ENCODE data around the gene ARHGAP27. TPM values are rescaled to one million over a fixed set of nuclear protein-coding genes. Genes with fewer than 3 reads are reported as not detected.

Gene ARHGAP27
- total and polyA plus RNA-seq, 2 of the 13 experiments (the other 11 are each of a cell fraction or from before 2014, with no cell fraction given): 15.5 to 18.9 TPM

- no peak for TF ChIP-seq ZBTB40 (IDR thresholded peaks at IDR 0.05)
- no peak for TF ChIP-seq ZBTB40 (CRISPR knock-in tag; IDR thresholded peaks at IDR 0.05)
- TF ChIP-seq, protein P1, sequence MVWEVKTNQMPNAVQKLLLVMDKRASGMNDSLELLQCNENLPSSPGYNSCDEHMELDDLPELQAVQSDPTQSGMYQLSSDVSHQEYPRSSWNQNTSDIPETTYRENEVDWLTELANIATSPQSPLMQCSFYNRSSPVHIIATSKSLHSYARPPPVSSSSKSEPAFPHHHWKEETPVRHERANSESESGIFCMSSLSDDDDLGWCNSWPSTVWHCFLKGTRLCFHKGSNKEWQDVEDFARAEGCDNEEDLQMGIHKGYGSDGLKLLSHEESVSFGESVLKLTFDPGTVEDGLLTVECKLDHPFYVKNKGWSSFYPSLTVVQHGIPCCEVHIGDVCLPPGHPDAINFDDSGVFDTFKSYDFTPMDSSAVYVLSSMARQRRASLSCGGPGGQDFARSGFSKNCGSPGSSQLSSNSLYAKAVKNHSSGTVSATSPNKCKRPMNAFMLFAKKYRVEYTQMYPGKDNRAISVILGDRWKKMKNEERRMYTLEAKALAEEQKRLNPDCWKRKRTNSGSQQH (CRISPR knock-in tag; IDR thresholded peaks at IDR 0.05; ENCODE audit: low read depth): no peak
- TF ChIP-seq POLR2AphosphoS2 (IDR thresholded peaks at IDR 0.05; ENCODE audit: low read depth, low read length): no peak
- no peak for TF ChIP-seq AKNA (CRISPR knock-in tag; IDR thresholded peaks at IDR 0.05; ENCODE audit: borderline replicate concordance)
- TF ChIP-seq HDAC2 (CRISPR knock-in tag; IDR thresholded peaks at IDR 0.05): no peak
- TF ChIP-seq SALL2 (CRISPR knock-in tag; IDR thresholded peaks at IDR 0.05): no peak
- no peak for TF ChIP-seq ZNF34 (CRISPR knock-in tag; IDR thresholded peaks at IDR 0.05; ENCODE audit: borderline replicate concordance)
- peak; percentile 59 for TF ChIP-seq THAP11 (CRISPR knock-in tag; IDR thresholded peaks at IDR 0.05)
- peak; percentile 33 for TF ChIP-seq YY1 (IDR thresholded peaks at IDR 0.05; ENCODE audit: insufficient read depth, insufficient replicate concordance, low read depth, low read length)
- TF ChIP-seq RBAK (CRISPR knock-in tag; IDR thresholded peaks at IDR 0.05): no peak
- TF ChIP-seq ATF3 (CRISPR knock-in tag; IDR thresholded peaks at IDR 0.05): no peak
- TF ChIP-seq FOXP1 (IDR thresholded peaks at IDR 0.05): no peak
- TF ChIP-seq FOXP1 (CRISPR knock-in tag; IDR thresholded peaks at IDR 0.05): no peak
- TF ChIP-seq GTF2F1 (IDR thresholded peaks at IDR 0.05; ENCODE audit: low read length): no peak
- TF ChIP-seq ZNF451 (CRISPR knock-in tag; IDR thresholded peaks at IDR 0.05): peak; percentile 80; the same call in 1 of the 2 replicates
Measured at GRCh38 chr17:45428050-45428617, 4.5 kb downstream of the ARHGAP27 start (continued).

Measured in HepG2 (cell line).